Measurements from ENCODE around the gene TYMS. TPM values are rescaled to one million over a fixed set of nuclear protein-coding genes. Genes with fewer than 3 reads are reported as not detected.
A peak's percentile ranks its signal among the peaks of the same experiment; 100 is the strongest.

Gene TYMS
- total and polyA plus RNA-seq, 2 experiments from 2014 or later = 16.8 to 72.8 TPM

GRCh38 chr18:617970-618504 lies 39.4 kb upstream of the TYMS start:
- Histone ChIP-seq H3K4me3 (no peak overlapping the region), H4K20me1 (ENCODE audit: insufficient read depth) (no peaks in the 10 kb centered on the region), H3K79me2 (ENCODE audit: insufficient read depth) (no peaks in the 10 kb centered on the region), H3K4me1 (ENCODE audit: insufficient read depth) (peaks cover 9% of the 10 kb centered on the region; the same call in 1 of the 2 replicates), H3K36me3 (ENCODE audit: low read depth) (no peaks in the 10 kb centered on the region), H3K9ac (no peak overlapping the region), H3K4me2 (ENCODE audit: unreplicated experiment) (no peak overlapping the region), H3K27me3 (replicated peaks; ENCODE audit: insufficient read depth) (no peaks in the 10 kb centered on the region), H3F3A (ENCODE audit: insufficient read depth) (no peaks in the 10 kb centered on the region), H2AFZ (no peak overlapping the region), H3K27ac (no peak overlapping the region), H3K9me2 (ENCODE audit: insufficient read depth) (no peaks in the 10 kb centered on the region), H3K9me3 (ENCODE audit: low read depth) (no peaks in the 10 kb centered on the region)
- in situ Hi-C loops (cut with MboI) = no loop called here
- TF ChIP-seq EZH2phosphoT487 (IDR thresholded peaks at IDR 0.05; ENCODE audit: insufficient read depth, low read depth) (no peak), EZH2 (IDR thresholded peaks at IDR 0.05; ENCODE audit: insufficient read depth, poor library complexity, severe bottlenecking) (no peak)
- no peak for DNase-seq
- 85 to 89% methylated on average over 13 of the region's 13 CpGs for WGBS, 2 experiments (ENCODE audit: low coverage in 1 of 2, low lambda C conversion rate in 2 of 2, missing lambda C conversion rate in 2 of 2)

DNA sequence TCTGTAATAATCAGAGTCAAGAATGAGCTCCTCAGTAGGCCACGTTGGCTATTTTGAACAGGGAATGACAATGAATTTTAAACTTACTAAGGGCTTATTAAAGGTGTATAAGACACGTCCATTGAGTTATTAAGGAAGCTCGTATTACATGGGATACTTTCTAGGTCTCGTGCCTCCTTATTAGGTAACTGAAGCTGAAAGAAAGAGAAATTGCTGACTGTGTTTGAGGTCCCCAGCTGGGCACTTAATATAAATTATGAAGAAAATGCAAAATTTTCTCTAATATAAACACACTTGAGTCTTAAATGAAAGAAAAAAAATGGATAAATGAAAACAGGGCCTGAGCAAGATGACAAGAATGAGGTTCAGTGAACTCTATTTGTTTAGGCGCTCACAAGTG lies 38.8 kb upstream of the TYMS start:
- no peak for DNase-seq
- in situ Hi-C loops (cut with MboI) = no loop called here
- 90 to 91% methylated on average over 5 of the region's 5 CpGs for WGBS, 2 experiments (ENCODE audit: low coverage in 1 of 2, low lambda C conversion rate in 2 of 2, missing lambda C conversion rate in 2 of 2)
- peaks cover 9% of the 10 kb centered on the region; the same call in 1 of the 2 replicates for H3K4me1 ChIP-seq (ENCODE audit: insufficient read depth)
- no peak overlapping the region for H3K9ac ChIP-seq
- H3K4me3 ChIP-seq = no peak overlapping the region
- H3K36me3 ChIP-seq (ENCODE audit: low read depth) = no peaks in the 10 kb centered on the region
- no peaks in the 10 kb centered on the region for H3K27me3 ChIP-seq (replicated peaks; ENCODE audit: insufficient read depth)
- no peaks in the 10 kb centered on the region for H3K9me2 ChIP-seq (ENCODE audit: insufficient read depth)
- no peaks in the 10 kb centered on the region for H3F3A ChIP-seq (ENCODE audit: insufficient read depth)
- H3K4me2 ChIP-seq (ENCODE audit: unreplicated experiment) = no peak overlapping the region
- no peaks in the 10 kb centered on the region for H4K20me1 ChIP-seq (ENCODE audit: insufficient read depth)
- TF ChIP-seq EZH2phosphoT487 (IDR thresholded peaks at IDR 0.05; ENCODE audit: insufficient read depth, low read depth) (no peak), EZH2 (IDR thresholded peaks at IDR 0.05; ENCODE audit: insufficient read depth, poor library complexity, severe bottlenecking) (no peak)
- H3K27ac ChIP-seq = no peak overlapping the region
- no peak overlapping the region for H2AFZ ChIP-seq
- no peaks in the 10 kb centered on the region for H3K9me3 ChIP-seq (ENCODE audit: low read depth)
- no peaks in the 10 kb centered on the region for H3K79me2 ChIP-seq (ENCODE audit: insufficient read depth)

DNA sequence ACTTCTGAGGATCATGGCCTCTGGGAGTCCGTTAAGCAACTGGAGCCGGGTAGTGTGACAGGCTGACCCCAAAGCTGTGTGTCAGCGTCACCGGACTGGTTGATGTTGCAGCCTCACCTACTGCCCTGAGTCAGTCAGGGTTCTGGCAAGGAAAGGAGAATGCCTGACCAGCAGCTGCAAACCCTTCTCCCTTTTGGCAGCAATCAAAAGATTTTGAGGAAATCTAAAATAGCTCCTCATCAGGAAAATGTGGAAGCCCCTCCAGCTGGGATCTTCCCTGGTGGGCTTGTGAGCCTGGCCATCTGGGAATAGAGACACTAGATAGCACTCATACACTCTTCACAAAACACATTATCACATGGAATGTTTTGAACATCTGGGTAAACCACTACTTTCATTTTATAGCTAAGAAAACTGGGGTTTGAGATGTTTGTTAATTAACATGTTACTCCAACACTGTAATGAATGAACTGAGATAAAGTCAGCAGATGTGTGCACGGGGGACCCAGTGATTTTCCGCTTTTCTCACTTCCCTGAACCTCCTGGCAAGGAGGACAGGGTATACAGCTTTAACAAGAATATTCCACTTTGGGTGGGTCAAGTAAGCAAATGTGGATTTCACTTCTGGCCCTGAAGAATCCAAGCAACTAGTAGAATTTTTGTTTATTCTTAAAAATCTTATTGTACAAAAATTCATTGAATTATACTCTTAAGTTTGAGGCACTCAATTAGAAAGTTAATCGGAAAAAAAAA lies 36.0 kb upstream of the TYMS start:
- H2AFZ ChIP-seq = no peak overlapping the region
- 18 to 19% methylated on average over 7 of the region's 7 CpGs for WGBS, 2 experiments (ENCODE audit: low coverage in 1 of 2, low lambda C conversion rate in 2 of 2, missing lambda C conversion rate in 2 of 2)
- no peaks in the 10 kb centered on the region for H3K27me3 ChIP-seq (replicated peaks; ENCODE audit: insufficient read depth)
- no peak overlapping the region for H3K4me3 ChIP-seq
- no peaks in the 10 kb centered on the region for H4K20me1 ChIP-seq (ENCODE audit: insufficient read depth)
- H3K36me3 ChIP-seq (ENCODE audit: low read depth) = no peaks in the 10 kb centered on the region
- H3K9me2 ChIP-seq (ENCODE audit: insufficient read depth) = no peaks in the 10 kb centered on the region
- H3K4me1 ChIP-seq (ENCODE audit: insufficient read depth) = peaks cover 3% of the 10 kb centered on the region; the same call in 1 of the 2 replicates
- H3K79me2 ChIP-seq (ENCODE audit: insufficient read depth) = no peaks in the 10 kb centered on the region
- 0 out of 2 replicates have a peak overlapping the region, but pooled peaks have one; percentile 2 for H3K9ac ChIP-seq
- no peaks in the 10 kb centered on the region for H3K9me3 ChIP-seq (ENCODE audit: low read depth)
- H3K27ac ChIP-seq = no peak overlapping the region
- TF ChIP-seq EZH2phosphoT487 (IDR thresholded peaks at IDR 0.05; ENCODE audit: insufficient read depth, low read depth) = no peak
- TF ChIP-seq EZH2 (IDR thresholded peaks at IDR 0.05; ENCODE audit: insufficient read depth, poor library complexity, severe bottlenecking) = no peak
- DNase-seq = peak; percentile 88
- H3F3A ChIP-seq (ENCODE audit: insufficient read depth) = no peaks in the 10 kb centered on the region
- in situ Hi-C loops (cut with MboI) = no loop called here
- peak overlapping the region; percentile 9 for H3K4me2 ChIP-seq (ENCODE audit: unreplicated experiment)

- Histone ChIP-seq H3K27me3 (replicated peaks; ENCODE audit: insufficient read depth) (no peaks in the 10 kb centered on the region), H4K20me1 (ENCODE audit: insufficient read depth) (no peaks in the 10 kb centered on the region), H3K9ac (no peak overlapping the region), H3K79me2 (ENCODE audit: insufficient read depth) (no peaks in the 10 kb centered on the region), H3K4me2 (ENCODE audit: unreplicated experiment) (no peak overlapping the region), H3K27ac (no peak overlapping the region), H3K9me2 (ENCODE audit: insufficient read depth) (no peaks in the 10 kb centered on the region), H3K4me3 (no peak overlapping the region), H3K4me1 (ENCODE audit: insufficient read depth) (peaks cover 3% of the 10 kb centered on the region; the same call in 1 of the 2 replicates), H3K36me3 (ENCODE audit: low read depth) (no peaks in the 10 kb centered on the region), H3K9me3 (ENCODE audit: low read depth) (no peaks in the 10 kb centered on the region), H2AFZ (no peak overlapping the region), H3F3A (ENCODE audit: insufficient read depth) (peaks cover 4% of the 10 kb centered on the region; the same call in 1 of the 2 replicates)
- in situ Hi-C loops (cut with MboI) = no loop called here
- no peak for DNase-seq
- no peak for TF ChIP-seq EZH2phosphoT487 (IDR thresholded peaks at IDR 0.05; ENCODE audit: insufficient read depth, low read depth)
- TF ChIP-seq EZH2 (IDR thresholded peaks at IDR 0.05; ENCODE audit: insufficient read depth, poor library complexity, severe bottlenecking) = no peak
- 76 to 83% methylated on average over 6 of the region's 6 CpGs for WGBS, 2 experiments (ENCODE audit: low coverage in 1 of 2, low lambda C conversion rate in 2 of 2, missing lambda C conversion rate in 2 of 2)
These were observed 35.2 kb upstream of the TYMS start for GRCh38 chr18:622289-622688.

Data from GM23248 (cell line).